Mesenchymal stem cell (in vitro differentiated cells and primary cell): ENCODE data around the gene SHF.

Experiments used
- DNase-seq: peaks from one replicate; pipeline ENCODE4 v3.0.0-alpha.2; 2013
- H2AFZ ChIP-seq: one replicate; pipeline ENCODE4 v1.6.1; 2013; ENCODE audit warnings: low read depth, mild to moderate bottlenecking, control low read depth, inconsistent platforms, low read length, moderate library complexity
- H2AK5ac ChIP-seq: 2 replicates; pipeline ENCODE4 v1.6.1; 2013; ENCODE audit warnings: low read length, moderate library complexity, mild to moderate bottlenecking, inconsistent platforms; ENCODE audit not compliant: severe bottlenecking
- H2BK120ac ChIP-seq: one replicate; pipeline ENCODE4 v1.6.1; 2013; ENCODE audit warnings: low read depth, mild to moderate bottlenecking, inconsistent platforms, low read length, moderate library complexity
- H2BK12ac ChIP-seq, 2 experiments: one replicate each; pipeline ENCODE4 v1.6.1; 2013; ENCODE audit warnings: inconsistent platforms in 2 of 2, low read length in 2 of 2, mild to moderate bottlenecking in 2 of 2, moderate library complexity in 2 of 2, control low read depth in 1 of 2
- H2BK15ac ChIP-seq: one replicate; pipeline ENCODE4 v1.6.1; 2013; ENCODE audit warnings: mild to moderate bottlenecking, low read depth, inconsistent platforms; ENCODE audit not compliant: poor library complexity, severe bottlenecking
- H2BK5ac ChIP-seq: 2 replicates; pipeline ENCODE4 v1.6.1; 2013; ENCODE audit warnings: low read depth, mild to moderate bottlenecking, low read length, control low read depth, inconsistent platforms; ENCODE audit not compliant: poor library complexity, severe bottlenecking
- H3K14ac ChIP-seq, 2 experiments: one replicate each; pipeline ENCODE4 v1.6.1; 2013; ENCODE audit warnings: inconsistent platforms in 2 of 2, low read length in 2 of 2, control low read depth in 1 of 2, mild to moderate bottlenecking in 1 of 2, moderate library complexity in 1 of 2
- H3K18ac ChIP-seq, 2 experiments: one replicate each; pipeline ENCODE4 v1.6.1; 2013; ENCODE audit warnings: inconsistent platforms in 2 of 2, low read length in 2 of 2, control low read depth in 1 of 2, low read depth in 1 of 2, mild to moderate bottlenecking in 1 of 2
- H3K23ac ChIP-seq, 2 experiments: one replicate each; pipeline ENCODE4 v1.6.1; 2013; ENCODE audit warnings: inconsistent platforms in 2 of 2, low read length in 2 of 2, mild to moderate bottlenecking in 2 of 2, moderate library complexity in 2 of 2, control low read depth in 1 of 2
- H3K27ac ChIP-seq: 2 replicates; pipeline ENCODE4 v1.5.1; 2013; ENCODE audit warnings: mild to moderate bottlenecking, moderate library complexity, low read length, control low read depth, inconsistent platforms; ENCODE audit not compliant: poor library complexity, severe bottlenecking
- H3K27me3 ChIP-seq, 2 experiments: 2 replicates each; pipeline versions ENCODE4 v1.6.1 to v1.7.0; 2013; ENCODE audit warnings: low read length in 2 of 2, mild to moderate bottlenecking in 2 of 2, moderate library complexity in 2 of 2, control low read depth in 1 of 2, inconsistent platforms in 1 of 2; ENCODE audit not compliant: control insufficient read depth in 1 of 2, insufficient read depth in 1 of 2
- H3K36me3 ChIP-seq, 2 experiments: 2 replicates each; pipeline versions ENCODE4 v1.6.1 to v1.7.0; 2013; ENCODE audit warnings: low read length in 2 of 2, control low read depth in 1 of 2, inconsistent platforms in 1 of 2, low read depth in 1 of 2, mild to moderate bottlenecking in 1 of 2; ENCODE audit not compliant: insufficient read depth in 2 of 2, control insufficient read depth in 1 of 2
- H3K4ac ChIP-seq, 2 experiments: one replicate each; pipeline ENCODE4 v1.6.1; 2013; ENCODE audit warnings: inconsistent platforms in 2 of 2, low read length in 2 of 2, mild to moderate bottlenecking in 2 of 2, moderate library complexity in 2 of 2, control low read depth in 1 of 2, low read depth in 1 of 2
- H3K4me1 ChIP-seq: 2 replicates; pipeline ENCODE4 v1.6.1; 2013; ENCODE audit warnings: low read depth, low read length, control low read depth; ENCODE audit not compliant: control insufficient read depth, insufficient read depth
- H3K4me2 ChIP-seq: 2 replicates; pipeline ENCODE4 v1.6.1; 2013; ENCODE audit warnings: low read length, mild to moderate bottlenecking, inconsistent platforms; ENCODE audit not compliant: poor library complexity, severe bottlenecking
- H3K4me3 ChIP-seq, 2 experiments: 2 replicates each; pipeline versions ENCODE4 v1.5.1 to v1.7.0; 2013; ENCODE audit warnings: low read length in 2 of 2, mild to moderate bottlenecking in 2 of 2, control low read depth in 1 of 2, low read depth in 1 of 2; ENCODE audit not compliant: insufficient read depth in 1 of 2
- H3K79me1 ChIP-seq: replicated peaks from 2 replicates; pipeline ENCODE4 v1.6.1; 2013; ENCODE audit warnings: mild to moderate bottlenecking, control low read depth, low read length, inconsistent platforms; ENCODE audit not compliant: poor library complexity, severe bottlenecking
- H3K9ac ChIP-seq: 2 replicates; pipeline ENCODE4 v1.7.0; 2013; ENCODE audit warnings: mild to moderate bottlenecking, low read length, moderate library complexity
- H3K9me3 ChIP-seq: 2 replicates; pipeline ENCODE4 v1.7.0; 2013; ENCODE audit warnings: mild to moderate bottlenecking, low read length; ENCODE audit not compliant: control insufficient read depth
- H4K8ac ChIP-seq: one replicate; pipeline ENCODE4 v1.6.1; 2013; ENCODE audit warnings: inconsistent platforms, mild to moderate bottlenecking, low read length, moderate library complexity
- H4K91ac ChIP-seq: one replicate; pipeline ENCODE4 v1.6.1; 2013; ENCODE audit warnings: mild to moderate bottlenecking, low read length, inconsistent platforms
- WGBS: methylation state at CpG from one replicate; pipeline ENCODE4 v1.1.7; 2013; ENCODE audit warnings: mixed read lengths; 5-methylcytosine and 5-hydroxymethylcytosine counted together

Gene SHF

DNA sequence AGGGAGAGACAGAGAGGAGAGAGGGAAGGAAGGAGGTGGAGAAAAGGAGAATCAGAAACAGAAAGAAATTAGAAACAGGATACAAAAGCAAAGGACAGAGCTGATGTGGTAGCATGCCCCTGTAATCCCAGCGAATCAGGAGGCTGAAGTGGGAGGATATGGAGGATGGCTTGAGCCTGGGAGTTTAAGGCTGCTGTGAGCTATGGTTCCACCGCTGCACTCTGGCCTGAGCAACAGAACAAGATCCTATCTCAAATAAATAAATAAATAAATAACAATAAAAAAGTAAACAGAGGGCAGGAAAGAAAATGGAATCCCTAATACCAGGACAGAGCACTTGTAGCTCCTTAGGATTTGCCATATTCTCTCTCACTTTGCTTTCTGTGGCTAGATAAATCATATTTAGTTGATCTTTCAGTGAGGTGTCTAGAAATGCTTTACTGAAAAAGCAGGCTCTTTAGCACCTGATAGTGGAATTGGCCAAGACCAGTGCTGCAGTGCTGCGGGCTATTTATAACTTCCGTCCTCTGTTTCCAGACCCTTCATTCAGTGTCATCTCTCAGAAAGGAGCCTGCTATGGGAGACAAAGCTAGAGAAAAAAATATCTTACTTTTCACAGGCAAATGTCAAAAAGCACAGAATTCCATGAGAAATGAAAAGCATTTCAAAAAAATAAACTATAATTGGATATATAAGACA lies 44.2 kb upstream of the SHF start:
- no peak overlapping the region for H4K91ac ChIP-seq
- no peak overlapping the region for H2BK12ac ChIP-seq
- no peak overlapping the region for H3K14ac ChIP-seq
- no peak overlapping the region for H3K4me3 ChIP-seq
- H3K4me1 ChIP-seq, result no peaks in the 10 kb centered on the region
- H3K18ac ChIP-seq, result no peak overlapping the region
- DNase-seq, result no peak
- peaks cover 18% of the 10 kb centered on the region for H3K9me3 ChIP-seq
- no peak overlapping the region for H3K4me2 ChIP-seq
- H2AFZ ChIP-seq, result no peak overlapping the region
- no peak overlapping the region for H3K23ac ChIP-seq
- no peak overlapping the region for H3K9ac ChIP-seq
- no peak overlapping the region for H4K8ac ChIP-seq
- H3K27ac ChIP-seq, result no peak overlapping the region
- H2BK120ac ChIP-seq, result no peak overlapping the region
- no peak overlapping the region for H2BK15ac ChIP-seq
- H2AK5ac ChIP-seq, result no peak overlapping the region
- H3K27me3 ChIP-seq, result no peaks in the 10 kb centered on the region
- no peak overlapping the region for H3K4ac ChIP-seq
- WGBS, result 20% methylated on average over 1 of the region's 4 CpGs
- no peak overlapping the region for H2BK5ac ChIP-seq
- no peaks in the 10 kb centered on the region for H3K36me3 ChIP-seq
- H3K79me1 ChIP-seq, result no peaks in the 10 kb centered on the region

GRCh38 chr15:45231132-45231531 lies 43.4 kb upstream of the SHF start:
- Histone ChIP-seq H3K23ac (no peak overlapping the region), H2BK5ac (no peak overlapping the region), H3K18ac (no peak overlapping the region), H2BK12ac (no peak overlapping the region), H3K36me3 (no peaks in the 10 kb centered on the region), H3K79me1 (no peaks in the 10 kb centered on the region), H3K9ac (no peak overlapping the region), H2AK5ac (no peak overlapping the region), H3K4me1 (no peaks in the 10 kb centered on the region), H2BK15ac (no peak overlapping the region), H3K4me3 (no peak overlapping the region), H4K8ac (no peak overlapping the region), H2BK120ac (no peak overlapping the region), H4K91ac (no peak overlapping the region), H3K14ac (peak overlapping the region in 1 of 2 experiments; percentile 55), H2AFZ (no peak overlapping the region), H3K4me2 (no peak overlapping the region), H3K4ac (no peak overlapping the region), H3K9me3 (peaks cover 13% of the 10 kb centered on the region), H3K27me3 (no peaks in the 10 kb centered on the region), H3K27ac (no peak overlapping the region)
- 77% methylated on average over 2 of the region's 3 CpGs for WGBS
- no peak for DNase-seq

DNA sequence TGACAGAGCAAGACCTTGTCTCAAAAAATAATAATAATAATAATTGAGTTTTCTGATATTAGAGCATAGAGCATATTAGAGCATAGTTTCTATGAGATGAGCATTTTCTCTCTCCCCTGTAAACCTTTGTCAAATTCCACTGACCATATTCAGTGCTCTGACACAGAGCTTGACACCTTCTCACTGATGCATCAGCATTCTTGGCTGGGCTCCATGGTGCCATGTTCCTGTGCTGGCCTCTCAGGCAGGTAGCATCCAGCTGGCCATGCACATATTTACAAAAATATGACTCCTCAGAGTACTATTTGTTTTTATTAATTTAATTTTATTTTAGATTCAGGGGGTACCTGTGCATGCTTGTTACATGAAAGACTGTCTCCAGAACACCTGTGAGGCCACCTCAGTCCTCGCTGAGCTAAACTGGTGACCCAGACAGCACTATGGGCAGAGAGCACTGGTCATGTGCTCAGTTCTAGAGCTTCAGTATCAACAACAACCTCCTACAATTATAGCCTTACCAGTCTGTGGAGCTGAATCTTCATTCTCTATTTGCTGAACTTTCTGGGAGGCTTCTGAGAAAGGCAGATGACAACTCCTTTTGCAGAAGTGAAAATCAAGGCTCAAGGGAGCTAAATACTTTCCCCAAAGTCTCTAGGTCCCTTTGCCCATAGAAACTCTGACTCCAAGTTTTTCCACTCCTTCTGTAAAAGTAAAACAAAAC lies 42.6 kb upstream of the SHF start:
- H2BK15ac ChIP-seq, result no peak overlapping the region
- no peak overlapping the region for H3K9ac ChIP-seq
- no peak overlapping the region for H3K4ac ChIP-seq
- no peak overlapping the region for H2BK12ac ChIP-seq
- H3K4me3 ChIP-seq, result no peak overlapping the region
- no peak overlapping the region for H3K27ac ChIP-seq
- no peak overlapping the region for H3K4me2 ChIP-seq
- 0% methylated on average over 1 of the region's 1 CpG for WGBS
- H2AK5ac ChIP-seq, result no peak overlapping the region
- H3K4me1 ChIP-seq, result no peaks in the 10 kb centered on the region
- no peak overlapping the region for H3K23ac ChIP-seq
- H2BK5ac ChIP-seq, result no peak overlapping the region
- no peak overlapping the region for H2BK120ac ChIP-seq
- H3K27me3 ChIP-seq, result no peaks in the 10 kb centered on the region
- no peak overlapping the region for H4K91ac ChIP-seq
- H3K9me3 ChIP-seq, result peaks cover 13% of the 10 kb centered on the region
- H3K79me1 ChIP-seq, result no peaks in the 10 kb centered on the region
- H2AFZ ChIP-seq, result no peak overlapping the region
- DNase-seq, result no peak
- no peak overlapping the region for H3K14ac ChIP-seq
- H3K18ac ChIP-seq, result no peak overlapping the region
- no peak overlapping the region for H4K8ac ChIP-seq
- H3K36me3 ChIP-seq, result no peaks in the 10 kb centered on the region

DNA sequence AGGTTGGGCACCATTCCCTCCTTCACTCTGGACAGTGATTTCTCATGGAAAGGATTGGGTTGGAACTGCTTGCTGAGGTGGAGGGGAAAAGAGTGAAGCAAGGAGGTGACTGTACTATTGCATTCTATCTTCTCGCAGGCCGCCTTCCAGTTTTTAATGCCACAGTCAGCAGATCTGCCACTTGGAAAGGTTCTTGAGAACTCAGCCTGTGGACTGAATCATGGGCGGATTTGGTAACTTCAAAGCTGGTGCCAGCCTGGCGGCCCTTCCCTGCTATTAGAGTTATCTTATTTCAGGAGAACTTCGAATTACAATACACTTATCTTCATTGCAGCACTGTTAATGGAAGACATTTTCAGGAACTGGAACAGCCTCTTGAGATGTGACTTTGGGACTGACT lies 41.2 kb upstream of the SHF start:
- Histone ChIP-seq H3K36me3 (no peaks in the 10 kb centered on the region), H3K4me2 (no peak overlapping the region), H3K4me1 (no peaks in the 10 kb centered on the region), H3K18ac (no peak overlapping the region), H3K23ac (no peak overlapping the region), H3K79me1 (no peaks in the 10 kb centered on the region), H2AFZ (no peak overlapping the region), H3K14ac (no peak overlapping the region), H2BK5ac (no peak overlapping the region), H3K4me3 (no peak overlapping the region), H4K91ac (no peak overlapping the region), H3K9me3 (peaks cover 7% of the 10 kb centered on the region), H2BK120ac (no peak overlapping the region), H3K27me3 (peaks cover 0 to 10% of the 10 kb centered on the region in 2 experiments), H3K27ac (no peak overlapping the region), H3K9ac (no peak overlapping the region), H3K4ac (no peak overlapping the region), H4K8ac (no peak overlapping the region), H2BK15ac (no peak overlapping the region), H2BK12ac (no peak overlapping the region), H2AK5ac (no peak overlapping the region)
- 64% methylated on average over 4 of the region's 5 CpGs for WGBS
- DNase-seq, result no peak
